A549 (cell line): ENCODE measurements around the gene ZP4.

ENCODE experiments used
- CBX8 ChIP-seq: fragments of 200-600 bp; sonication (generic); IDR thresholded peaks from 2 replicates; pipeline ENCODE4 v1.6.1; 2016
- CEBPB ChIP-seq, 2 experiments: fragments of >200 bp in 1 of 2; sonication (Bioruptor Twin) in 1 of 2; formaldehyde crosslinking in 1 of 2; IDR thresholded peaks; 2 replicates each; pipeline ENCODE4 v1.6.1; 2012 to 2016
- CHD2 ChIP-seq: fragments of 150-350 bp; IDR thresholded peaks from 2 replicates; pipeline ENCODE4 v1.6.1; 2014; ENCODE audit warnings: low read length; ENCODE audit not compliant: partially characterized antibody
- EHMT2 ChIP-seq: fragments of 200-600 bp; sonication (generic); IDR thresholded peaks from 2 replicates; pipeline ENCODE4 v1.6.1; 2016; ENCODE audit warnings: antibody characterized with exemption, low read depth, mild to moderate bottlenecking, moderate library complexity
- ELK1 ChIP-seq: fragments of 150-350 bp; IDR thresholded peaks from 2 replicates; pipeline ENCODE4 v1.6.1; 2014; ENCODE audit warnings: low read depth, mild to moderate bottlenecking, low read length
- NFE2L2 ChIP-seq: fragments of 150-350 bp; conservative IDR thresholded peaks from 2 replicates; pipeline ENCODE4 v1.6.1; 2014; ENCODE audit warnings: low read length
- PHF8 ChIP-seq: fragments of 200-600 bp; sonication (generic); IDR thresholded peaks from 2 replicates; pipeline ENCODE4 v1.6.1; 2016; ENCODE audit warnings: low read depth, mild to moderate bottlenecking, antibody characterized with exemption, moderate library complexity, borderline replicate concordance
- POLR2A ChIP-seq: IDR thresholded peaks from 2 replicates; pipeline ENCODE4 v1.6.1; 2012; ENCODE audit warnings: mild to moderate bottlenecking, low read length
- RAD21 ChIP-seq, 2 experiments: fragments of >200 bp in 1 of 2; sonication (Bioruptor Twin) in 1 of 2; formaldehyde crosslinking in 1 of 2; IDR thresholded peaks in 1 of 2; conservative IDR thresholded peaks in 1 of 2; 2 replicates in 1 of 2; 3 replicates in 1 of 2; pipeline ENCODE4 v1.6.1; 2012 to 2018; ENCODE audit warnings: inconsistent platforms in 1 of 2
- RCOR1 ChIP-seq: fragments of 150-350 bp; IDR thresholded peaks from 2 replicates; pipeline ENCODE4 v1.6.1; 2014; ENCODE audit warnings: antibody characterized with exemption, low read length, low read depth
- SMC3 ChIP-seq: fragments of >200 bp; sonication (Bioruptor Twin); formaldehyde crosslinking; IDR thresholded peaks from 3 replicates; pipeline ENCODE4 v1.6.1; 2018; ENCODE audit warnings: inconsistent platforms
- USF2 ChIP-seq: fragments of 450-650 bp; IDR thresholded peaks from 2 replicates; pipeline ENCODE4 v1.6.1; 2014; ENCODE audit warnings: antibody characterized with exemption
- TF ChIP-seq, protein P1 (sequence below): fragments of >200 bp; sonication (Bioruptor Twin); formaldehyde crosslinking; IDR thresholded peaks from 3 replicates; pipeline ENCODE4 v1.5.1; 2016

- no peak for TF ChIP-seq SMC3
- TF ChIP-seq, protein P1, sequence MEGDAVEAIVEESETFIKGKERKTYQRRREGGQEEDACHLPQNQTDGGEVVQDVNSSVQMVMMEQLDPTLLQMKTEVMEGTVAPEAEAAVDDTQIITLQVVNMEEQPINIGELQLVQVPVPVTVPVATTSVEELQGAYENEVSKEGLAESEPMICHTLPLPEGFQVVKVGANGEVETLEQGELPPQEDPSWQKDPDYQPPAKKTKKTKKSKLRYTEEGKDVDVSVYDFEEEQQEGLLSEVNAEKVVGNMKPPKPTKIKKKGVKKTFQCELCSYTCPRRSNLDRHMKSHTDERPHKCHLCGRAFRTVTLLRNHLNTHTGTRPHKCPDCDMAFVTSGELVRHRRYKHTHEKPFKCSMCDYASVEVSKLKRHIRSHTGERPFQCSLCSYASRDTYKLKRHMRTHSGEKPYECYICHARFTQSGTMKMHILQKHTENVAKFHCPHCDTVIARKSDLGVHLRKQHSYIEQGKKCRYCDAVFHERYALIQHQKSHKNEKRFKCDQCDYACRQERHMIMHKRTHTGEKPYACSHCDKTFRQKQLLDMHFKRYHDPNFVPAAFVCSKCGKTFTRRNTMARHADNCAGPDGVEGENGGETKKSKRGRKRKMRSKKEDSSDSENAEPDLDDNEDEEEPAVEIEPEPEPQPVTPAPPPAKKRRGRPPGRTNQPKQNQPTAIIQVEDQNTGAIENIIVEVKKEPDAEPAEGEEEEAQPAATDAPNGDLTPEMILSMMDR = no peak
- TF ChIP-seq POLR2A = no peak
- TF ChIP-seq NFE2L2 = no peak
- no peak for TF ChIP-seq PHF8
- TF ChIP-seq CEBPB (IDR thresholded peaks at IDR 0.05) = no peak
- no peak for TF ChIP-seq RCOR1
- TF ChIP-seq RAD21 (conservative IDR thresholded peaks at IDR 0.05 in 1 of 2, IDR thresholded peaks at IDR 0.05 in 1 of 2) = no peak
- TF ChIP-seq EHMT2 = no peak
- no peak for TF ChIP-seq CHD2
- TF ChIP-seq CBX8 = no peak
- no peak for TF ChIP-seq ELK1
- no peak for TF ChIP-seq USF2
These were observed 52.4 kb downstream of the ZP4 start for GRCh38 chr1:237838320-237838719.
